OCI-LY3 (cell line): ENCODE results near the gene DISP3.

Experiments
- H2AFZ ChIP-seq: fragments of 200-600, 300-600 bp; shearing (Covaris generic); 2 replicates; pipeline ENCODE4 v1.6.0; 2014; ENCODE audit warnings: antibody characterized with exemption, low read depth, low read length
- H3K27ac ChIP-seq: fragments of 200-600, 300-600 bp; sonication (generic); 2 replicates; pipeline ENCODE4 v1.5.1; 2014; ENCODE audit warnings: mild to moderate bottlenecking, low read length, moderate library complexity, mixed read lengths
- H3K27me3 ChIP-seq: fragments of 200-600, 300-600 bp; sonication (generic); 2 replicates; pipeline ENCODE4 v1.6.1; 2014; ENCODE audit warnings: low read depth, low read length, mixed read lengths
- H3K36me3 ChIP-seq: fragments of 200-600, 300-600 bp; sonication (generic); replicated peaks from 2 replicates; pipeline ENCODE3; 2014; ENCODE audit warnings: low read depth, low read length, mixed read lengths
- H3K4me1 ChIP-seq: fragments of 300-600, 200-600 bp; sonication (generic); 2 replicates; pipeline ENCODE4 v1.6.1; 2014; ENCODE audit warnings: low read length, mixed read lengths
- H3K4me2 ChIP-seq: fragments of 200-600, 300-600 bp; sonication (generic); 2 replicates; pipeline ENCODE4 v1.6.1; 2014; ENCODE audit warnings: low read length, mixed read lengths
- H3K4me3 ChIP-seq: fragments of 300-600, 200-600 bp; sonication (generic); 2 replicates; pipeline ENCODE4 v1.5.1; 2014; ENCODE audit warnings: antibody characterized with exemption, mild to moderate bottlenecking, low read length, moderate library complexity
- H3K79me2 ChIP-seq: fragments of 300-600, 200-600 bp; shearing (Covaris generic); 2 replicates; pipeline ENCODE4 v1.6.1; 2014; ENCODE audit warnings: mild to moderate bottlenecking, low read length, mixed read lengths
- H3K9ac ChIP-seq: fragments of 300-600, 200-600 bp; shearing (Covaris generic); 2 replicates; pipeline ENCODE4 v1.6.0; 2014; ENCODE audit warnings: mild to moderate bottlenecking, low read length, moderate library complexity
- H3K9me3 ChIP-seq: fragments of 200-600, 300-600 bp; shearing (Covaris generic); 2 replicates; pipeline ENCODE4 v1.6.1; 2014; ENCODE audit warnings: low read length, mixed read lengths; ENCODE audit not compliant: insufficient read depth
- H4K20me1 ChIP-seq: fragments of 200-600, 300-600 bp; sonication (generic); 2 replicates; pipeline ENCODE4 v1.6.1; 2016; ENCODE audit warnings: low read length, mixed read lengths; ENCODE audit not compliant: insufficient read depth
- CTCF ChIP-seq: fragments of 200-600, 300-600 bp; sonication (generic); IDR thresholded peaks from 2 replicates; pipeline ENCODE4 v1.5.1; 2014; ENCODE audit warnings: antibody characterized with exemption, low read length, low read depth
- EZH2phosphoT487 ChIP-seq: fragments of 200-600 bp; shearing (Covaris generic); IDR thresholded peaks from 2 replicates; pipeline ENCODE4 v1.6.1; 2018; ENCODE audit warnings: antibody characterized with exemption, mixed run types, low read depth

Gene DISP3

GRCh38 chr1:11432526-11432925 lies 46.4 kb upstream of the DISP3 start:
- no peaks in the 10 kb centered on the region for H3K79me2 ChIP-seq
- no peak overlapping the region for H3K9ac ChIP-seq
- H3K27ac ChIP-seq, result no peak overlapping the region
- H3K36me3 ChIP-seq, result no peaks in the 10 kb centered on the region
- no peaks in the 10 kb centered on the region for H4K20me1 ChIP-seq
- H3K9me3 ChIP-seq, result no peaks in the 10 kb centered on the region
- H3K27me3 ChIP-seq, result no peaks in the 10 kb centered on the region
- H3K4me1 ChIP-seq, result no peaks in the 10 kb centered on the region
- no peak for TF ChIP-seq CTCF
- no peak for TF ChIP-seq EZH2phosphoT487
- H3K4me2 ChIP-seq, result no peak overlapping the region
- no peak overlapping the region for H3K4me3 ChIP-seq
- no peak overlapping the region for H2AFZ ChIP-seq

- Histone ChIP-seq H3K4me2 (no peak overlapping the region), H3K27me3 (0 out of 2 replicates have a peak, but pooled peaks cover 4% of the 10 kb centered on the region), H3K9me3 (no peaks in the 10 kb centered on the region), H3K4me1 (no peaks in the 10 kb centered on the region), H2AFZ (no peak overlapping the region), H3K79me2 (no peaks in the 10 kb centered on the region), H3K4me3 (no peak overlapping the region), H3K9ac (no peak overlapping the region), H3K27ac (no peak overlapping the region), H3K36me3 (no peaks in the 10 kb centered on the region), H4K20me1 (no peaks in the 10 kb centered on the region)
- TF ChIP-seq EZH2phosphoT487, result no peak
- no peak for TF ChIP-seq CTCF
Measured at GRCh38 chr1:11434501-11434900, 44.5 kb upstream of the DISP3 start.

GRCh38 chr1:11434926-11435325 lies 44.0 kb upstream of the DISP3 start:
- Histone ChIP-seq H3K4me3 (no peak overlapping the region), H3K4me2 (no peak overlapping the region), H3K36me3 (no peaks in the 10 kb centered on the region), H3K9me3 (no peaks in the 10 kb centered on the region), H3K4me1 (no peaks in the 10 kb centered on the region), H3K27ac (no peak overlapping the region), H3K79me2 (no peaks in the 10 kb centered on the region), H2AFZ (no peak overlapping the region), H3K9ac (no peak overlapping the region), H4K20me1 (no peaks in the 10 kb centered on the region), H3K27me3 (0 out of 2 replicates have a peak, but pooled peaks cover 4% of the 10 kb centered on the region)
- TF ChIP-seq EZH2phosphoT487 (no peak), CTCF (no peak)

- Histone ChIP-seq H3K27me3 (peaks cover 4% of the 10 kb centered on the region; the same call in 1 of the 2 replicates), H2AFZ (no peak overlapping the region), H3K4me3 (no peak overlapping the region), H3K4me2 (no peak overlapping the region), H3K4me1 (no peaks in the 10 kb centered on the region), H3K36me3 (no peaks in the 10 kb centered on the region), H3K9me3 (no peaks in the 10 kb centered on the region), H3K9ac (no peak overlapping the region), H3K79me2 (no peaks in the 10 kb centered on the region), H3K27ac (no peak overlapping the region), H4K20me1 (no peaks in the 10 kb centered on the region)
- no peak for TF ChIP-seq CTCF
Measured at GRCh38 chr1:11438996-11439395, 40.0 kb upstream of the DISP3 start.
